Measurements from ENCODE around the gene ASGR2. TPM values are rescaled to one million over a fixed set of nuclear protein-coding genes. Genes with fewer than 3 reads are reported as not detected.

The ASGR2 gene
- polyA plus RNA-seq, 1 of the 3 experiments (the other 2 are of a cell fraction): not detected

GRCh38 chr17:7064261-7064660 lies 50.4 kb downstream of the ASGR2 start:
- no peaks in the 10 kb centered on the region for H4K20me1 ChIP-seq (ENCODE audit: insufficient read depth)
- no peak overlapping the region for H3K4me2 ChIP-seq
- DNase-seq: peak; percentile 59
- H3K27ac ChIP-seq (ENCODE audit: low read depth in 2 of 2, low read length in 1 of 2): no peak overlapping the region
- ChIA-PET CTCF (interaction anchor here (2.0 to 6.3 kb wide), 5 partner anchors 11 to 113 kb away, joined by 8 to 37 read pairs (median 15); no protein-coding TSS in a partner anchor), POLR2A (interaction anchor here (0.5 kb wide), 1 partner anchor 200 kb away, joined by 4 read pairs; no protein-coding TSS in a partner anchor)
- 14% methylated on average over 4 of the region's 4 CpGs for WGBS (ENCODE audit: low lambda C conversion rate)
- H3K9me2 ChIP-seq: no peaks in the 10 kb centered on the region
- H3K79me2 ChIP-seq (ENCODE audit: insufficient read depth): no peaks in the 10 kb centered on the region
- peak; percentile 63; the same call in 1 of the 2 replicates for TF ChIP-seq GATA2 (CRISPR knock-in tag; IDR thresholded peaks at IDR 0.05)
- TF ChIP-seq CHD2 (IDR thresholded peaks at IDR 0.05; ENCODE audit: low read length, partially characterized antibody): no peak
- TF ChIP-seq RAD21 (IDR thresholded peaks at IDR 0.05; ENCODE audit: low read length): no peak
- TF ChIP-seq FOSL2 (IDR thresholded peaks at IDR 0.05; ENCODE audit: borderline replicate concordance, low read depth): no peak
- TF ChIP-seq TEAD4 (IDR thresholded peaks at IDR 0.05; ENCODE audit: borderline replicate concordance, insufficient read depth): no peak
- no peak overlapping the region for H3K9ac ChIP-seq
- H3K4me1 ChIP-seq (ENCODE audit: control insufficient read depth in 1 of 2, insufficient read depth in 2 of 2, low read depth in 1 of 2, low read length in 1 of 2): peaks cover 0 to 9% of the 10 kb centered on the region in 2 experiments; a peak in 1 of 4 replicates
- no peak overlapping the region for H3K4me3 ChIP-seq (ENCODE audit: low read depth in 2 of 2, low read length in 1 of 2)
- no peaks in the 10 kb centered on the region for H3K9me3 ChIP-seq
- peaks cover 27% of the 10 kb centered on the region for H3K27me3 ChIP-seq (ENCODE audit: insufficient read depth)
- H2AFZ ChIP-seq (ENCODE audit: low read depth): no peak overlapping the region
- peaks cover 4% of the 10 kb centered on the region for H3F3A ChIP-seq (replicated peaks; ENCODE audit: insufficient read depth)
- H3K36me3 ChIP-seq (replicated peaks in 1 of 2; ENCODE audit: control insufficient read depth in 1 of 2, insufficient read depth in 2 of 2, low read length in 1 of 2): no peaks in the 10 kb centered on the region

- TF ChIP-seq FOXM1 (IDR thresholded peaks at IDR 0.05; ENCODE audit: low read depth): no peak
- TF ChIP-seq EP300 (IDR thresholded peaks at IDR 0.05; ENCODE audit: borderline replicate concordance in 1 of 2, low read depth in 1 of 2, low read length in 1 of 2): no peak
- TF ChIP-seq CTCF (IDR thresholded peaks at IDR 0.05): no peak
- no peak for TF ChIP-seq PBX3 (IDR thresholded peaks at IDR 0.05)
- no peak for TF ChIP-seq ELF1 (IDR thresholded peaks at IDR 0.05)
- no peak for TF ChIP-seq IRF3 (IDR thresholded peaks at IDR 0.05; ENCODE audit: low read depth, low read length)
- no peak for TF ChIP-seq RFX5 (IDR thresholded peaks at IDR 0.05; ENCODE audit: low read length)
- TF ChIP-seq RCOR1 (IDR thresholded peaks at IDR 0.05; ENCODE audit: low read length): no peak
- TF ChIP-seq MAX (IDR thresholded peaks at IDR 0.05; ENCODE audit: low read depth): no peak
- no peak for TF ChIP-seq GABPA (IDR thresholded peaks at IDR 0.05; ENCODE audit: low read depth)
- TF ChIP-seq TCF12 (IDR thresholded peaks at IDR 0.05): no peak
- no peak for TF ChIP-seq CHD2 (IDR thresholded peaks at IDR 0.05; ENCODE audit: low read length, partially characterized antibody)
- Histone ChIP-seq H3K27ac (ENCODE audit: low read depth in 2 of 2, low read length in 1 of 2) (no peak overlapping the region), H3K9me3 (no peaks in the 10 kb centered on the region), H3K4me2 (no peak overlapping the region), H3K4me1 (ENCODE audit: control insufficient read depth in 1 of 2, insufficient read depth in 2 of 2, low read depth in 1 of 2, low read length in 1 of 2) (peaks cover 0 to 9% of the 10 kb centered on the region in 2 experiments; a peak in 1 of 4 replicates), H4K20me1 (ENCODE audit: insufficient read depth) (no peaks in the 10 kb centered on the region), H3K79me2 (ENCODE audit: insufficient read depth) (no peaks in the 10 kb centered on the region), H3K36me3 (replicated peaks in 1 of 2; ENCODE audit: control insufficient read depth in 1 of 2, insufficient read depth in 2 of 2, low read length in 1 of 2) (no peaks in the 10 kb centered on the region), H3F3A (replicated peaks; ENCODE audit: insufficient read depth) (peaks cover 4% of the 10 kb centered on the region), H3K4me3 (ENCODE audit: low read depth in 2 of 2, low read length in 1 of 2) (no peak overlapping the region), H3K9me2 (no peaks in the 10 kb centered on the region), H2AFZ (ENCODE audit: low read depth) (no peak overlapping the region), H3K9ac (no peak overlapping the region), H3K27me3 (ENCODE audit: insufficient read depth) (peaks cover 28% of the 10 kb centered on the region)
- ChIA-PET CTCF (interaction anchor here (1.1 to 6.3 kb wide), 5 partner anchors 11 to 233 kb away, joined by 3 to 37 read pairs (median 15); no protein-coding TSS in a partner anchor), POLR2A (no interaction called here)
- DNase-seq: no peak
- WGBS (ENCODE audit: low lambda C conversion rate): 37% methylated on average over 6 of the region's 6 CpGs
These were observed 51.0 kb downstream of the ASGR2 start for GRCh38 chr17:7063518-7064094.

Data from SK-N-SH (cell line).